HG03039 (cell line): ENCODE measurements around the gene SLC1A3.

ENCODE experiments used
- ATAC-seq: cut with Tn5 transposase; IDR thresholded peaks from one replicate; pipeline ENCODE4 v1.9.1; 2021; ENCODE audit warnings: mild to moderate bottlenecking, moderate library complexity; ENCODE audit not compliant: unreplicated experiment

Gene SLC1A3

GRCh38 chr5:36654564-36654963 is 48.2 kb downstream of the SLC1A3 start:
- ATAC-seq = no peak

- no peak for ATAC-seq
Observed at GRCh38 chr5:36655161-36655560, 48.8 kb downstream of the SLC1A3 start.

DNA sequence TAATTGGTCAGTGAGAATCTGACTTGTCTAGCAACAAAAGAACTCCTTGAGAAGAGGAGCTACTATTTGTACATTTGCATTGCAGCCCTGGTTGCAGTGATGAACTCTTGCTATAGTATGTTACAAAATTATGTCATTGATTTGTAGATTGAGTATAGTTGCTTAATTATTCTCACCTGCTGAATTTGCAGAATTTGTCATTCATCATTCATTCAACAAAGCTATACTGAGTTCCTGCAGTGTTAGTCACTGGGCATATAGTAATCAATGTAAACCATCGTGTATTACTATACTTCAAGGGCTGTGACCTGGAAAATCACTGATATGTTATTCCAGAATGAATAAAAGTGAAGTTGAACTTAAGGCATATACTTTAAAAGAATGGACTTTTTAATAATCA is 50.1 kb downstream of the SLC1A3 start:
- no peak for ATAC-seq

DNA sequence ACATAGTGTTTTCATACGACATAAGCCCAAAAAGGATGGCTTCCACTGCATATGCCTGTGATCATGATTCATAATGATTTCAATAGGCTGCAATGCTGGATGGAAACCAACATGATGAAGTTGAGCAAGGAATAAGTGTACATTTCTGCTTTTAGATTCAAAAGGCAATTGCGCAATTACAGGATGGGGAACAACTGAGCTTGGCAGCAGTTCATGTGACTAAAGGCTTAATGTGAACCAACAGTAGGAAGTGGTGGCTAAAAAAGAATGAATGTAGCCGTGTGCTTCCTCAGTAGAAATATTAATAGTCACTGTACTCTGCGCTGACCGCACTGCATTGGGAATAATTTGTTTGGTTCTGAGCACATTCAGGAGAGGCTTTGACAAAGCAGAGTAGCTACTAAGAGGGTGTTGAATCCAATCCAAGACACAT is 51.2 kb downstream of the SLC1A3 start:
- no peak for ATAC-seq

- ATAC-seq = no peak
Observed at GRCh38 chr5:36658038-36658756, 51.8 kb downstream of the SLC1A3 start.

DNA sequence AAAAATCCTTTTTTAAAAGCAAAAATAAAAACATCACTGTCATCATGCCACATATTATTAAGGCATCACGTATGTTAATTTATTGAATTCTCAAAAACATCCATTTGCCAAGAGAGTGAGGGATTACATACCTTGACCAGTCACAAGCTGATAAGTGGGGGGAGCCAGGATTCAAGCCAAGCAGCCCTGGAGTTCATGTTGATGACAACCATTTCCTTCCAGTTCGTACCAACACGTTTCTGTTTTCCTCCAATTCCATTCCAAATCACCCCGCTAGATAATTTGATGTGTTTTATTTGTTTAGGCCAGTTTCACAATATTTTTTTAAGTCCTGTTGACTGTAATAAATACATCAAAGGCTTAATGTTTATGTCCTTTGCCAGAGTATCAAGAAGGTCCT is 53.0 kb downstream of the SLC1A3 start:
- ATAC-seq = no peak

DNA sequence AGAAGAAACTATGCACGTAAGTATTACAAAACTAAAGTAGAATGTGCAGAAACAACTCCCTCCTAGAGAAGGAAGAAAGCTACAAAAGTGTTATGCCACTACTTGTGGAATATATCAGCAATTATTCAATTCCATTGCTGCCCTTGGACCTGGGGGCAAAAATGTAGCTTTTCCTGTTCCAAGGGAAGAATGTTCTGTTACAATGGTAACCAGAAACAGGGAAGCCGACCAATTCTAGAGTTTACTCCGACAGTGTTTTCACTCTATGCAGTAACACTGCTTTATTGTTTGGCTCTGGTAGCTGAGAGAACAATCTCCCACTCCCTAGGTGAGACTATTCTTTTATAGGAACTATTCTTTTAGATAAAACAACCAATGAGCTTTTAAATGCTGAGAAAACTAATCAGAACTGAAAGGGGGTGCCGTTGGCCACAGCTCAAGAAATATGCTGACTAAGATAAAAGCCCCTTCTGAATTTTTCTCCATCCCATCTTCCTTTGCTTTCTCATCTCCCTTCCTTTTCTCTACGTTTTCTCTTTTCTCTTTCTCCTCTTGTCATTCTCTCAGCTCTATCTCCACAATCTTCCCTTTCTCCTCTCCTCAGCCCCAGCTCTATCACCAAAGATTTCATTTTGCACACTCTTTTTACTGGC is 54.1 kb downstream of the SLC1A3 start:
- no peak for ATAC-seq

DNA sequence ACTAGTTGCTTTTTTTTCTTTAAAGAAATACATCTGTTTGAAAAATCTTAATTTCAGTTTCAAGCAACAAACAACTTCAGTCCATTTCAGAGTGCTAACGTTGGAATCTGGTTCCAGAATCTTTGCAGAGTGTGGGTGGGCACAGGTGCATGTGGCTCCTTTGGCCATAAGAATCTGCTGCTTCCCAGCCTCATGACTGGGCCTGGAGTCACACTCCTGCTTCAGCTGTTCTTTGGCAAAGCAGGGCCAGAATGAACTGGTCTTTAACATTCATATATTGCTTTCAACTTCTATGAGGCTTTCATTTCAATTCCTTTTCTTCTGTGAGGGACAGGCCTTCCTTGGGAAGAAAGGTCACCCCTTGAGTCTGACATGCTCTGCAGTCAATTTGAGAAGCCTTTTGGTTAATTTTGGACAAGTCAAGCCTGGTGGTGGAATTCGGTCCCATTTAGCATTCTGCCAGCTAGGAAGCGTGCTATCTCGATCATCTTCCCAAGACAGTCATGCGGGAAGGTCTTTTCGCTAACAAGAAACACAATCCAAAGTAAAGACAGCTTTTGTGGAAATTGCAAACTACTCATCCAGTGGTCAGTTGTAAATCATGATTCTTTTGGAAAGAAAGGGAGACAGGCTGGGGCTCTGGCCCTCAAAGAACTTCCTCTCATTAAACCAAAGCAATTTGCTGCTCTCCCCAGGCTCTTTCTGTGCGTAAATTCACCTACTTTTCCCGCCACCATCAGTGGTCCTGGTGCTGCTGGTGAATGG is 55.2 kb downstream of the SLC1A3 start:
- no peak for ATAC-seq

- ATAC-seq = no peak
Observed at GRCh38 chr5:36662291-36662851, 56.0 kb downstream of the SLC1A3 start.

DNA sequence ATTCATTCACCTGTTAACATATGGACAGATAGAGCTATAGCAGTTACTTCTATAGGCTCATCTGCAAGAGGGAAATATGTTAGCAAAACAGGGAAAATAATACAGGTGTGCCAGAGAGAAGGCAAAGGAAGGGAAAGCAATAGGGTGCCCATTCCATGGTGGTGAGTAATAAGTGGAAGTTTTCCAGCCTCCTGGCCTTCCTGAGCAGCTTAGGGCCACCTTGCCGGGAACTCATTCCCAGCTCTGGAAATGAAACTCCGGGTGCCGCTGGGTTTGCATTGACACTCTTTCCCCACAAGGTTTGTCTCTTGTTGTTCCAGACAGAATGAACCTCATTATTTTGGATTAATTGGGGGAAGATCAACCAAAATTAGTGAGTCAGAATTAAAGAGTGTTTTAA is 58.4 kb downstream of the SLC1A3 start:
- no peak for ATAC-seq

DNA sequence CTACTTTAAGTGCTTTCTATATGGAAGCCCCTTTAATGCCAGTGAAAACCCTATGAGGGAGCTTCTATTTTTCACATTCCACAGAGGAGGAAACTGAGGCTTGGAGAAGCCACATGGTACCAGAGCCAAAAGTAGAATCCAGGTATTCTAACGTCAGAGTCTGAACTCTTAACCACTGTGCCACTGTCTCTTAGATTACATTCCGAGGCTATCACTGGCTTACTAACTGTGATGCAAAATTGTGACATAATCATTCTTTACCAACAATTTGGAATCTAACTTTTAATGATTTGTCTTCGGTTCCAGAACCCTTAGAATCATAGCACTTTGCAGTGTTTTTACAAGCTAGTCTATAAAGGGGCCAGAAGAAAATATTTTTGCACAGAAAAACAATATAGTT is 59.2 kb downstream of the SLC1A3 start:
- no peak for ATAC-seq

- ATAC-seq = no peak
Observed at GRCh38 chr5:36666274-36666673, 59.9 kb downstream of the SLC1A3 start.

GRCh38 chr5:36666986-36667385 is 60.6 kb downstream of the SLC1A3 start:
- ATAC-seq = no peak

DNA sequence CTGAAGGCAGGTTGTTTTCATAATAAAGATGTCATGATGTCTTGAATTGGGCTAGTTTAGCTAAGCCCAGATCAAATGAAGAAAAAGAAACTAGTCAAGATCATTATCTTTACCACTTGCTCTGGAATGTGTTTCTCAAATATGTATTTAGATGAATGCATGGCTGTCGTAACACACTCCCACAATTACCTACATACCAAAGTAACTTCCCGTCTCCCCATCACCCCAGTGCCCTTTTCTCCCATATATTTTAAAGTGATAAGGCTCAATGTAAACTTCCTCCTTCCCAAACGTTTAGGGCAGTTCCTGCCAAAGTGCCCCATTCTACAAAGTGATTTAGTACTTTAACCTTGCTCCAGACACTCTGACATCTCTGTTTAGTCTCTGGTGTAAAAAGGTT is 61.4 kb downstream of the SLC1A3 start:
- ATAC-seq = no peak

GRCh38 chr5:36669015-36669651 is 62.7 kb downstream of the SLC1A3 start:
- ATAC-seq = no peak

GRCh38 chr5:36670548-36670947 is 64.1 kb downstream of the SLC1A3 start:
- no peak for ATAC-seq

GRCh38 chr5:36675282-36675681 is 68.9 kb downstream of the SLC1A3 start:
- ATAC-seq = no peak

DNA sequence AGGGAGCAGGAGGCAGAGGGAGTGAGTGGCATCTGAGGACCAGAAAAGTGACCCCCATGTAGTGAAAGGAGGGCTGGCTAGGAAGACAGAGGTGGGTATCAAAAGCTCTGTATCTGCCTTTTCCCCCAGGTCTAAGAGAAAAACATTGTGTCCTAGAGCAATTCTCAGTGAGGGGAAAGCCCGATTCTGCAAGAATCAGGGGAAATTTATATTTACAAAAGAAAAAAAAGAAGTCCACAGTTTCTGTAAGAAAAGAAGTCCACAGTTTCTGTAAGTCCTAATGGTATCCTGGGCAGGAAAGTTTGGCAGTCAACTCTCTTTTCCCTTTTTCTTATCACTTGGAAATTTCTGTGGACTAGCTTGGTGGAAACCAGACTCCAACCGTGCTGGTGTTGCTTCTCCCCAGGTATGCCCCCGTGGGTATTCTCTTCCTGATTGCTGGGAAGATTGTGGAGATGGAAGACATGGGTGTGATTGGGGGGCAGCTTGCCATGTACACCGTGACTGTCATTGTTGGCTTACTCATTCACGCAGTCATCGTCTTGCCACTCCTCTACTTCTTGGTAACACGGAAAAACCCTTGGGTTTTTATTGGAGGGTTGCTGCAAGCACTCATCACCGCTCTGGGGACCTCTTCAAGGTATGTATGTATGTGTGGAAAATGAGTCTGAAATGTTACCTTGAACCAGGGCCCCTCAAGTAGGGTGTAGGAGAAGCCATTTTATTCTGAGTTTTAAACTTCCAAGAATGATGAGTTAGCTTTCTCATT is 73.0 kb downstream of the SLC1A3 start:
- ATAC-seq = no peak

GRCh38 chr5:36680066-36680465 is 73.7 kb downstream of the SLC1A3 start:
- no peak for ATAC-seq

DNA sequence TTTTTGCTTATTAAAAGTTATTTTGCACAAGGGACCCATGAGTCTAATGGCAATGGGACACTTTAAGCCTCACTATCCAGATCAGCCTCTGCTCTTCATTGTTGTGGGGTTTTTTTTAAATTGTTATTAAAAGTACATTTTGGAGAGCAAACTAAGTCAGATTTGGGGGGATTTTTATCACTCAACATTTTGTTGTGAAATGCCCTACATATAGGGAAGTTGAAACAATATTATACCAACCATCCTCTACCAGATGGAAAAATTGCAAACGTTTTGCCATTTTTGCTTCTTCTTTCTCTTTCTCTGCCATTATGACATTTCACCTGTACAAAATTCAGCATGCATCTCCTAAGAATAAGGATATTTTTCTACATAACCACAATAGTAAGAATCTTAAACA is 75.3 kb downstream of the SLC1A3 start:
- ATAC-seq = no peak
